CD4-positive, alpha-beta T cell (primary cell): ENCODE results near the gene SUMO2. TPM values are rescaled to one million over a fixed set of nuclear protein-coding genes. Genes with fewer than 3 reads are reported as not detected.

Source experiments
- ATAC-seq: fragments of 200-7000 bp; cut with Tn5 transposase; one replicate; pipeline ENCODE4 v1.10.0; 2022; ENCODE audit warnings: mild to moderate bottlenecking; ENCODE audit not compliant: poor library complexity
- CTCF ChIA-PET: fragments of 350-600 bp; sonication (Branson Sonifier 250); formaldehyde crosslinking; loops from one replicate; lab custom pipeline; 2021; ENCODE audit warnings: antibody characterized with exemption, inconsistent platforms; lab: Charles Lee
- POLR2A ChIA-PET: fragments of 350-600 bp; sonication (Branson Sonifier 250); formaldehyde crosslinking; loops from one replicate; lab custom pipeline; 2021; ENCODE audit warnings: antibody characterized with exemption, inconsistent platforms; lab: Charles Lee
- DNase-seq, 14 experiments: peaks; one replicate each; pipeline ENCODE4 v3.0.0-alpha.2; 2013 to 2020; ENCODE audit warnings: mixed read lengths in 2 of 14
- H3K27ac ChIP-seq, 2 donors: one replicate each; pipeline versions ENCODE4 v1.5.1 to v1.7.0; 2013; ENCODE audit warnings: low read length in 2 of 2, low read depth in 1 of 2, mild to moderate bottlenecking in 1 of 2
- H3K27me3 ChIP-seq, 2 experiments: 1 replicate in 1 of 2; 2 replicates in 1 of 2; pipeline versions ENCODE4 v1.6.1 to v1.7.0; 2013; ENCODE audit warnings: low read length in 2 of 2, control low read depth in 1 of 2, mild to moderate bottlenecking in 1 of 2, moderate library complexity in 1 of 2; ENCODE audit not compliant: insufficient read depth in 2 of 2, control insufficient read depth in 1 of 2
- H3K36me3 ChIP-seq: one replicate; pipeline ENCODE4 v1.6.1; 2013; ENCODE audit warnings: low read length, control low read depth; ENCODE audit not compliant: insufficient read depth
- H3K4me1 ChIP-seq: one replicate; pipeline ENCODE4 v1.6.1; 2013; ENCODE audit warnings: low read length, control low read depth; ENCODE audit not compliant: insufficient read depth
- H3K4me3 ChIP-seq: one replicate; pipeline ENCODE4 v1.5.1; 2013; ENCODE audit warnings: mild to moderate bottlenecking, low read length, moderate library complexity
- H3K9me3 ChIP-seq, 2 experiments: 1 replicate in 1 of 2; 2 replicates in 1 of 2; pipeline versions ENCODE4 v1.6.1 to v1.7.0; 2013; ENCODE audit warnings: low read length in 2 of 2, mild to moderate bottlenecking in 2 of 2, control low read depth in 1 of 2, moderate library complexity in 1 of 2; ENCODE audit not compliant: control insufficient read depth in 1 of 2, insufficient read depth in 1 of 2
- H3K27ac Mint-ChIP-seq: one replicate; pipeline ENCODE4 v1.8.0; 2020; ENCODE audit warnings: mixed read lengths
- H3K27me3 Mint-ChIP-seq: one replicate; pipeline ENCODE4 v1.8.0; 2021; ENCODE audit warnings: mixed read lengths
- H3K36me3 Mint-ChIP-seq: one replicate; pipeline ENCODE4 v1.8.0; 2021; ENCODE audit warnings: low read depth, mixed read lengths
- H3K4me1 Mint-ChIP-seq: one replicate; pipeline ENCODE4 v1.8.0; 2021; ENCODE audit warnings: low read depth, mixed read lengths
- H3K4me3 Mint-ChIP-seq: one replicate; pipeline ENCODE4 v1.8.0; 2020; ENCODE audit warnings: mild to moderate bottlenecking, mixed read lengths
- H3K9me3 Mint-ChIP-seq: one replicate; pipeline ENCODE4 v1.8.0; 2020; ENCODE audit warnings: mixed read lengths
- intact Hi-C, 2 experiments: fragments of 100-400 bp; cut with DNase I in 1 of 2; cut with micrococcal nuclease in 1 of 2; formaldehyde crosslinking; loops; one replicate each; pipeline versions ENCODE4 v1.15.1 to v1.9.0; 2023 to 2025; cut with DNase I, micrococcal nuclease
- total RNA-seq, 174 experiments: library from RNA in 2 of 174; stranded (reverse) in 2 of 174; gene quantifications; one replicate each; pipeline ENCODE4 v1.2.3 and lab custom pipeline; 2021 to 2026
- TF ChIP-seq, protein P1 (sequence below): fragments of 200-600 bp; IDR thresholded peaks from one replicate; pipeline ENCODE4 v1.8.0; 2022; ENCODE audit warnings: antibody characterized with exemption, mild to moderate bottlenecking

SUMO2 gene
- total RNA-seq, 2 experiments from 2014 or later: 207 to 228 TPM

DNA sequence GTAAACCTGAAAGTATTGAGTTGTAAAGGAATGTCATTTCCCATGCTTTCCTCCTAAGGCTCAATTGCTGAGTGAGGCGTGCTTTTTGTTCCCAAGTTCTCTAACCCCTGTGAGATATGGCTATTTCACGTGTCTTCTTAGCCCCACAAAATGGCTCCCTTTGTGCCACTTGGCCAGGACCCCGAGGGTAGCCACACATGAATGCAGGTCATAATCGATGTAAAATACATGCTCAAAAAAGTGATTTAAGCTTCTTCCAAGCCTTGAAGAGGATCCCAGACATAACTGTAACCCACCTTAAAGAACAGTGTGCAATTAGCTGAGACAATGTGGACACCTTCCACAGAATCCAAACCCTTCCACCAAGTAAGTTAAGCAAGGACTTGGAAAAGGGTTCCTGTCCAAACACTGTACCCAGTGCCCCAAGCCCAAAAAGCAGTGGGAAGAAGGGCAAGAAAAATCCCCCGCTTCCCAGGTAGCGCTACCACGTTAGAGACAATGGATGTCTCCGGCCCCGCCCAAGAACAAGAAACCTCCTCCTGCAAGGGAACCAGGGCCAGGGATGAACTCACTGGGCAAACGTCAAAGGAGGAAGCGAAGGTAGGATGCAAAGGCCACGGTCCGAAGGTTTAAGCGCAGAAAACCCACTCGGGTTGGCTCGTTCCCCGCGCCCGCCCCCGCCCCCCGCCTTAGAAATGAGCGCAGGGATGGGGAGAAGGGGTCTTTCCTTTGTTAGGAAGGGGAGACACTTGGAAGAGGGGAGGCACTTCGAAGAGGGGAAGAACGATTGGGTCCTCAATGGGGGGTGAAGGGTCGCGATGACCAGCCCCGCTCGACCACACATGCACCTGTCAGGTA lies 29.6 kb downstream of the SUMO2 start:
- POLR2A ChIA-PET: no interaction called here
- TF ChIP-seq, protein P1, sequence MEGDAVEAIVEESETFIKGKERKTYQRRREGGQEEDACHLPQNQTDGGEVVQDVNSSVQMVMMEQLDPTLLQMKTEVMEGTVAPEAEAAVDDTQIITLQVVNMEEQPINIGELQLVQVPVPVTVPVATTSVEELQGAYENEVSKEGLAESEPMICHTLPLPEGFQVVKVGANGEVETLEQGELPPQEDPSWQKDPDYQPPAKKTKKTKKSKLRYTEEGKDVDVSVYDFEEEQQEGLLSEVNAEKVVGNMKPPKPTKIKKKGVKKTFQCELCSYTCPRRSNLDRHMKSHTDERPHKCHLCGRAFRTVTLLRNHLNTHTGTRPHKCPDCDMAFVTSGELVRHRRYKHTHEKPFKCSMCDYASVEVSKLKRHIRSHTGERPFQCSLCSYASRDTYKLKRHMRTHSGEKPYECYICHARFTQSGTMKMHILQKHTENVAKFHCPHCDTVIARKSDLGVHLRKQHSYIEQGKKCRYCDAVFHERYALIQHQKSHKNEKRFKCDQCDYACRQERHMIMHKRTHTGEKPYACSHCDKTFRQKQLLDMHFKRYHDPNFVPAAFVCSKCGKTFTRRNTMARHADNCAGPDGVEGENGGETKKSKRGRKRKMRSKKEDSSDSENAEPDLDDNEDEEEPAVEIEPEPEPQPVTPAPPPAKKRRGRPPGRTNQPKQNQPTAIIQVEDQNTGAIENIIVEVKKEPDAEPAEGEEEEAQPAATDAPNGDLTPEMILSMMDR: no peak
- Histone ChIP-seq H3K27ac (no peak overlapping the region), H3K4me1 (peaks cover 32% of the 10 kb centered on the region), H3K9me3 (no peaks in the 10 kb centered on the region), H3K27me3 (no peaks in the 10 kb centered on the region), H3K4me3 (peak overlapping the region; percentile 96), H3K36me3 (peaks cover under 1% of the 10 kb centered on the region)
- H3K36me3 Mint-ChIP-seq: peaks cover 34% of the 10 kb centered on the region
- H3K9me3 Mint-ChIP-seq: no peaks in the 10 kb centered on the region
- no peaks in the 10 kb centered on the region for H3K27me3 Mint-ChIP-seq
- peak overlapping the region; percentile 97 for H3K4me3 Mint-ChIP-seq
- peak in 5 of 14 experiments; percentile 24 to 37 (median 33) for DNase-seq
- CTCF ChIA-PET: no interaction called here
- peak overlapping the region; percentile 79 for H3K27ac Mint-ChIP-seq
- intact Hi-C loops: no loop called here
- H3K4me1 Mint-ChIP-seq: peaks cover 37% of the 10 kb centered on the region
- no peak for ATAC-seq

DNA sequence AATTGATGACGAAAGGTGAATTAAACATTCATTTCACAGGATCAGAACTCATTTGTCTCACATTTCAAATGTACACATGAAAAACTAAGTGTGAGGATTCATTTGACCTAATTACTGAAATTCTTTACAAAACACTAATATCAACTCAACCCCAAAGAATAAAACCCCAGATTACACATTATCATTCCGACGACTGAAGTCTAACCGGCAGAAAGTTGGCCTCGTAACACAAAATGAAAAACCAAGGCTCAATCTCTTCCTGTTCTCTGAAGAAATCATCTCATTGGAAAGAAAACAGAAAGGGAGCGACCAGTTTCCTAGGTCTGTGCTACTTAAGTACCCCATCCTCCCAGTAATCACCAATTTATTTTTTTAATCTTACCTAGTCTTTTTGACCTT lies 30.2 kb downstream of the SUMO2 start:
- H3K4me1 ChIP-seq: peaks cover 32% of the 10 kb centered on the region
- intact Hi-C loops: no loop called here
- no peaks in the 10 kb centered on the region for H3K9me3 Mint-ChIP-seq
- H3K36me3 ChIP-seq: peaks cover 7% of the 10 kb centered on the region
- H3K27me3 ChIP-seq: no peaks in the 10 kb centered on the region
- no peaks in the 10 kb centered on the region for H3K9me3 ChIP-seq
- no peak for DNase-seq
- H3K27ac ChIP-seq: no peak overlapping the region
- H3K4me3 ChIP-seq: peak overlapping the region; percentile 96
- H3K27me3 Mint-ChIP-seq: no peaks in the 10 kb centered on the region
- peaks cover 40% of the 10 kb centered on the region for H3K36me3 Mint-ChIP-seq
- no peak for ATAC-seq
- POLR2A ChIA-PET: no interaction called here
- TF ChIP-seq, protein P1: no peak
- peaks cover 37% of the 10 kb centered on the region for H3K4me1 Mint-ChIP-seq
- peak overlapping the region; percentile 79 for H3K27ac Mint-ChIP-seq
- H3K4me3 Mint-ChIP-seq: peak overlapping the region; percentile 97
- CTCF ChIA-PET: no interaction called here

DNA sequence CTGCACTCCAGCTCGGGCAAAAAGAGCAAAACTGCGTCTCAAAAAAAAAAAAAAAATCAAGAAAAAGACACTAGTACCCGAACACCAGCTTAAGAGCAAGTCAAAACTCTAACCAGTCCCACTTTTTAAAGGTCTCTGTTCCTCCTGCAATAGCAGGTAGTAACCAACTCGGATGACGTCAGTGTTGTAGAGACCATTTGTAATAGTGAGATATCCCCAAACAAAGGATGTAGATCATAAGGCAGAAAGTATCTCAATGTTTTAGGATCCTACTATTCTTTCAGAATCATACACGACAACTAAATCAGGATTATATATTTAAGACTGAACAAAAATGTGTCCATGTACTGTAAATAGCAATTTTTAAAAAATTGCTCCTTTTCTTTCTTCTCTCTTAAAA lies 30.8 kb downstream of the SUMO2 start:
- TF ChIP-seq, protein P1: no peak
- ChIA-PET POLR2A (no interaction called here), CTCF (interaction anchor here (0.8 to 1.8 kb wide), 2 partner anchors 20 to 38 kb away, joined by 4 to 5 read pairs; no protein-coding TSS in a partner anchor)
- H3K36me3 ChIP-seq: peaks cover 13% of the 10 kb centered on the region
- Mint-ChIP-seq H3K27me3 (no peaks in the 10 kb centered on the region), H3K4me1 (peaks cover 37% of the 10 kb centered on the region), H3K9me3 (no peaks in the 10 kb centered on the region), H3K27ac (peak overlapping the region; percentile 52), H3K36me3 (peaks cover 46% of the 10 kb centered on the region), H3K4me3 (peak overlapping the region; percentile 97)
- peak in 2 of 14 experiments; percentile 39 to 44 for DNase-seq
- H3K9me3 ChIP-seq: no peaks in the 10 kb centered on the region
- no peak for ATAC-seq
- H3K27me3 ChIP-seq: no peaks in the 10 kb centered on the region
- no peak overlapping the region for H3K27ac ChIP-seq
- H3K4me3 ChIP-seq: no peak overlapping the region
- H3K4me1 ChIP-seq: peaks cover 32% of the 10 kb centered on the region
- intact Hi-C loops: no loop called here
